ENCODE results near the gene CFAP70. TPM values are rescaled to one million over a fixed set of nuclear protein-coding genes. Genes with fewer than 3 reads are reported as not detected.
"Not testable (repeated sequence)": the region's sequence is repeated elsewhere in the genome, so short reads cannot be mapped to it uniquely, and the experiment has no call there.

Gene CFAP70
- total RNA-seq, 1 donor from 2014 or later = 0.33 TPM

GRCh38 chr10:73323582-73323981 is 35.1 kb downstream of the CFAP70 start:
- DNase-seq; H3K27me3 Mint-ChIP-seq; intact Hi-C loops (cut with micrococcal nuclease); H3K36me3 Mint-ChIP-seq (ENCODE audit: low read depth); H3K9me3 Mint-ChIP-seq; H3K4me3 Mint-ChIP-seq; H3K4me1 Mint-ChIP-seq; H3K27ac Mint-ChIP-seq: not testable (repeated sequence)

- no peaks in the 10 kb centered on the region for H3K36me3 Mint-ChIP-seq (ENCODE audit: low read depth)
- H3K9me3 Mint-ChIP-seq = peaks cover 13% of the 10 kb centered on the region
- H3K4me1 Mint-ChIP-seq = no peaks in the 10 kb centered on the region
- peaks cover 5% of the 10 kb centered on the region for H3K27me3 Mint-ChIP-seq
- intact Hi-C loops (cut with micrococcal nuclease) = no loop called here
- DNase-seq = no peak
- no peak overlapping the region for H3K27ac Mint-ChIP-seq
- H3K4me3 Mint-ChIP-seq = no peak overlapping the region
Measured at GRCh38 chr10:73310475-73310874, 48.2 kb downstream of the CFAP70 start.

- DNase-seq = no peak
- H3K27ac Mint-ChIP-seq = no peak overlapping the region
- no peak overlapping the region for H3K4me3 Mint-ChIP-seq
- peaks cover 1% of the 10 kb centered on the region for H3K36me3 Mint-ChIP-seq (ENCODE audit: low read depth)
- H3K4me1 Mint-ChIP-seq = no peaks in the 10 kb centered on the region
- H3K9me3 Mint-ChIP-seq = peaks cover 13% of the 10 kb centered on the region
- peaks cover 5% of the 10 kb centered on the region for H3K27me3 Mint-ChIP-seq
- intact Hi-C loops (cut with micrococcal nuclease) = no loop called here
Measured at GRCh38 chr10:73307203-73307800, 51.4 kb downstream of the CFAP70 start.

GRCh38 chr10:73306171-73306708 is 52.4 kb downstream of the CFAP70 start:
- no peak overlapping the region for H3K4me3 Mint-ChIP-seq
- H3K27ac Mint-ChIP-seq = no peak overlapping the region
- H3K27me3 Mint-ChIP-seq = peaks cover 4% of the 10 kb centered on the region
- intact Hi-C loops (cut with micrococcal nuclease) = no loop called here
- no peak for DNase-seq
- peaks cover 1% of the 10 kb centered on the region for H3K36me3 Mint-ChIP-seq (ENCODE audit: low read depth)
- H3K9me3 Mint-ChIP-seq = peaks cover 13% of the 10 kb centered on the region
- no peaks in the 10 kb centered on the region for H3K4me1 Mint-ChIP-seq

- intact Hi-C loops (cut with micrococcal nuclease) = no loop called here
- H3K27ac Mint-ChIP-seq = no peak overlapping the region
- no peak overlapping the region for H3K4me3 Mint-ChIP-seq
- H3K4me1 Mint-ChIP-seq = peaks cover 3% of the 10 kb centered on the region
- DNase-seq = no peak
- no peaks in the 10 kb centered on the region for H3K9me3 Mint-ChIP-seq
- peaks cover 23% of the 10 kb centered on the region for H3K27me3 Mint-ChIP-seq
- H3K36me3 Mint-ChIP-seq (ENCODE audit: low read depth) = no peaks in the 10 kb centered on the region
Measured at GRCh38 chr10:73296946-73297345, 61.7 kb downstream of the CFAP70 start.

GRCh38 chr10:73293461-73293860 is 65.2 kb downstream of the CFAP70 start:
- H3K4me1 Mint-ChIP-seq = peaks cover 3% of the 10 kb centered on the region
- H3K27me3 Mint-ChIP-seq = peaks cover 21% of the 10 kb centered on the region
- DNase-seq = no peak
- H3K9me3 Mint-ChIP-seq = no peaks in the 10 kb centered on the region
- no peak overlapping the region for H3K27ac Mint-ChIP-seq
- H3K4me3 Mint-ChIP-seq = no peak overlapping the region
- no peaks in the 10 kb centered on the region for H3K36me3 Mint-ChIP-seq (ENCODE audit: low read depth)
- intact Hi-C loops (cut with micrococcal nuclease) = no loop called here

- no peak overlapping the region for H3K27ac Mint-ChIP-seq
- H3K4me1 Mint-ChIP-seq = no peaks in the 10 kb centered on the region
- H3K27me3 Mint-ChIP-seq = peaks cover 6% of the 10 kb centered on the region
- no peaks in the 10 kb centered on the region for H3K36me3 Mint-ChIP-seq (ENCODE audit: low read depth)
- no peak overlapping the region for H3K4me3 Mint-ChIP-seq
- no peaks in the 10 kb centered on the region for H3K9me3 Mint-ChIP-seq
- DNase-seq = no peak
- intact Hi-C loops (cut with micrococcal nuclease) = no loop called here
Measured at GRCh38 chr10:73289958-73290357, 68.7 kb downstream of the CFAP70 start.

- intact Hi-C loops (cut with micrococcal nuclease) = no loop called here
- no peak for DNase-seq
- Mint-ChIP-seq H3K4me1 (no peaks in the 10 kb centered on the region), H3K4me3 (no peak overlapping the region), H3K27ac (no peak overlapping the region), H3K36me3 (ENCODE audit: low read depth) (no peaks in the 10 kb centered on the region), H3K27me3 (peaks cover 9% of the 10 kb centered on the region), H3K9me3 (no peaks in the 10 kb centered on the region)
Measured at GRCh38 chr10:73287441-73287840, 71.2 kb downstream of the CFAP70 start.

- DNase-seq = no peak
- Mint-ChIP-seq H3K36me3 (ENCODE audit: low read depth) (no peaks in the 10 kb centered on the region), H3K27ac (no peak overlapping the region), H3K9me3 (no peaks in the 10 kb centered on the region), H3K4me1 (no peaks in the 10 kb centered on the region), H3K4me3 (no peak overlapping the region), H3K27me3 (peaks cover 16% of the 10 kb centered on the region)
- intact Hi-C loops (cut with micrococcal nuclease) = no loop called here
Measured at GRCh38 chr10:73281097-73281496, 77.6 kb downstream of the CFAP70 start.

GRCh38 chr10:73264423-73264822 is 94.2 kb downstream of the CFAP70 start:
- DNase-seq = no peak
- Mint-ChIP-seq H3K27ac (no peak overlapping the region), H3K4me3 (no peak overlapping the region), H3K4me1 (peaks cover 4% of the 10 kb centered on the region), H3K36me3 (ENCODE audit: low read depth) (no peaks in the 10 kb centered on the region), H3K9me3 (no peaks in the 10 kb centered on the region), H3K27me3 (peaks cover 19% of the 10 kb centered on the region)
- intact Hi-C loops (cut with micrococcal nuclease) = loop anchor here (5.0 kb wide), 1 partner anchor 378 kb away; the partner anchor contains the start of gene MYOZ1

GRCh38 chr10:73263693-73264347 is 94.8 kb downstream of the CFAP70 start:
- H3K9me3 Mint-ChIP-seq = no peaks in the 10 kb centered on the region
- intact Hi-C loops (cut with micrococcal nuclease) = loop anchor here (5.0 kb wide), 1 partner anchor 378 kb away; the partner anchor contains the start of gene MYOZ1
- peaks cover 4% of the 10 kb centered on the region for H3K4me1 Mint-ChIP-seq
- H3K27ac Mint-ChIP-seq = no peak overlapping the region
- no peak overlapping the region for H3K4me3 Mint-ChIP-seq
- H3K27me3 Mint-ChIP-seq = peaks cover 14% of the 10 kb centered on the region
- DNase-seq = no peak
- no peaks in the 10 kb centered on the region for H3K36me3 Mint-ChIP-seq (ENCODE audit: low read depth)

GRCh38 chr10:73262880-73263555 is 95.6 kb downstream of the CFAP70 start:
- no peaks in the 10 kb centered on the region for H3K36me3 Mint-ChIP-seq (ENCODE audit: low read depth)
- H3K4me3 Mint-ChIP-seq = no peak overlapping the region
- intact Hi-C loops (cut with micrococcal nuclease) = loop anchor here (5.0 kb wide), 1 partner anchor 379 kb away; the partner anchor contains the start of gene MYOZ1
- DNase-seq = no peak
- H3K27me3 Mint-ChIP-seq = peaks cover 9% of the 10 kb centered on the region
- H3K9me3 Mint-ChIP-seq = no peaks in the 10 kb centered on the region
- peaks cover 4% of the 10 kb centered on the region for H3K4me1 Mint-ChIP-seq
- H3K27ac Mint-ChIP-seq = no peak overlapping the region

- intact Hi-C loops (cut with micrococcal nuclease) = loop anchor here (5.0 kb wide), 1 partner anchor 380 kb away; the partner anchor contains the start of gene MYOZ1
- peaks cover 4% of the 10 kb centered on the region for H3K4me1 Mint-ChIP-seq
Measured at GRCh38 chr10:73262105-73262730, 96.4 kb downstream of the CFAP70 start.

More at GRCh38 chr10:73262105-73262730, 96.4 kb downstream of the CFAP70 start:
- no peaks in the 10 kb centered on the region for H3K9me3 Mint-ChIP-seq
- no peak for DNase-seq
- no peak overlapping the region for H3K27ac Mint-ChIP-seq
- no peak overlapping the region for H3K4me3 Mint-ChIP-seq
- H3K36me3 Mint-ChIP-seq (ENCODE audit: low read depth) = no peaks in the 10 kb centered on the region
- H3K27me3 Mint-ChIP-seq = peaks cover 8% of the 10 kb centered on the region

Measured in activated CD4-positive, alpha-beta T cell treated with anti-CD3 and anti-CD28 coated beads, Interleukin-2, amount 10 ng/mL, durations not matched to agents 24 days and 14 days (primary cell).